Measurements from ENCODE around the gene LBP. TPM values are rescaled to one million over a fixed set of nuclear protein-coding genes. Genes with fewer than 3 reads are reported as not detected.

Gene LBP
- total RNA-seq, 1 donor from 2014 or later: not detected

DNA sequence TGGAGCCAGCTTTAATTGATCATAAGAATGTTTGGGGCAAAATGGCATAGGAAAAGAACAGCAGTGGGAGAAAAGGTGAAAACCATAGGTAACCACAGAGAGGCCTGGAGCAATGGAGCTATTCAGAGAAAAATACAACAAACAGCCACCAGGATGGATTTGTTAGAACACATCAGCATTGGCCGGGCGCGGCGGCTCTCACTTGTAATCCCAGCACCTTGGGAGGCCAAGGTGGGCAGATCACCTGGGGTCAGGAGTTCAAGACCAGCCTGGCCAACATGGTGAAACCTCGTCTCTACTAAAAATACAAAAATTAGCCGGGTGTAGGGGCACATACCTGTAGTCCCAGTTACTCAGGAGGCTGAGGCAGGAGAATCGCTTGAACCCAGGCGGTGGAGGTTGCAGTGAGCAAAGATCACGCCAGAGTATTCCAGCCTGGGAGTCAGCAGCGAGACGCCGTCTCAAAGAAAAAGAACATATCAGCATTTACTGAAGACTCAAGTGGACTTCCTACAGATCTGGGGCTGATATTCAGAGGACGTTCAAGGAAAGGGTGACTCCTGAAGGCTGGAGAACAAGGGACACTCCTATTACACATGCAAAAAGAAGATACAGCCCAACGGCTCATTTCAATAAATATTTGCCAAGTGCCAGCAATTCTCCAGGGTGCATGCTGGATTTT is 68.6 kb downstream of the LBP start:
- Mint-ChIP-seq H3K27ac (ENCODE audit: unreplicated experiment) (no peak overlapping the region), H3K36me3 (ENCODE audit: low read depth) (peaks cover 32% of the 10 kb centered on the region)
- TF ChIP-seq, protein P1, sequence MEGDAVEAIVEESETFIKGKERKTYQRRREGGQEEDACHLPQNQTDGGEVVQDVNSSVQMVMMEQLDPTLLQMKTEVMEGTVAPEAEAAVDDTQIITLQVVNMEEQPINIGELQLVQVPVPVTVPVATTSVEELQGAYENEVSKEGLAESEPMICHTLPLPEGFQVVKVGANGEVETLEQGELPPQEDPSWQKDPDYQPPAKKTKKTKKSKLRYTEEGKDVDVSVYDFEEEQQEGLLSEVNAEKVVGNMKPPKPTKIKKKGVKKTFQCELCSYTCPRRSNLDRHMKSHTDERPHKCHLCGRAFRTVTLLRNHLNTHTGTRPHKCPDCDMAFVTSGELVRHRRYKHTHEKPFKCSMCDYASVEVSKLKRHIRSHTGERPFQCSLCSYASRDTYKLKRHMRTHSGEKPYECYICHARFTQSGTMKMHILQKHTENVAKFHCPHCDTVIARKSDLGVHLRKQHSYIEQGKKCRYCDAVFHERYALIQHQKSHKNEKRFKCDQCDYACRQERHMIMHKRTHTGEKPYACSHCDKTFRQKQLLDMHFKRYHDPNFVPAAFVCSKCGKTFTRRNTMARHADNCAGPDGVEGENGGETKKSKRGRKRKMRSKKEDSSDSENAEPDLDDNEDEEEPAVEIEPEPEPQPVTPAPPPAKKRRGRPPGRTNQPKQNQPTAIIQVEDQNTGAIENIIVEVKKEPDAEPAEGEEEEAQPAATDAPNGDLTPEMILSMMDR (IDR thresholded peaks at IDR 0.05): no peak

DNA sequence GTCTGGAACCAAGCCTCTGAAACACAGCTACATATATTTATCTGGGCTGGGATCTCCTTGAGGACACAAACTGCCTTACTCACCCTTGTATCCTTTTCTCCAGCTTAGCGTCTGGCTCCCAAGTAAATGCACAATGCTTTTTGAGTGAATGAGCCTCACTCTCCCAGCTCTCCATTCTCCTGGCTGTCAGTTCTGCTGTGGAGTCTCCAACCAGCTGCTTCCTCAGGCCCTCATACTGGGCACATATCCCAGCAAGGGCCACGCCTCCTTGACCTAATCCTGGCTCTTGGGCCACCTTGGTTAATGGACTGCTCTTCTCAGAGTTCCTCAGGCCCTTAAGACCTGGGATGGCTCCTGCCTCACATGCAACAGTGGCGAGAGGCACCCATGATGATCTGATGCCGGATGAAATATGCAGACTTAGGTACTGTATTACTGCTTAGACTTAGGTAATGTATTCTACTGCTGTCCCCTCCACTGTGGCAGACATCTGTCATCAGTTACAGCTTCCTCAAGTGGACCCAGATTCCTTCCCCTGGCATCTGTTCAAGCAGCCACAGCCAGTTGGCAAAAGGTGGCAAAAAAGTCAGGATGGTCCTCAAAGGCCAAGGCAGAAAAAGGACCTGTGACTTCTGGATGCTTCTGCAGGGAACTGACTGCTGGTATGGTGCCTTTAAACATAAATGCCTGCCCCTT is 72.4 kb downstream of the LBP start:
- TF ChIP-seq, protein P1 (IDR thresholded peaks at IDR 0.05): no peak
- Mint-ChIP-seq H3K36me3 (ENCODE audit: low read depth) (peaks cover 49% of the 10 kb centered on the region), H3K9me3 (ENCODE audit: low read depth) (peaks cover 2% of the 10 kb centered on the region), H3K4me3 (ENCODE audit: unreplicated experiment) (no peak overlapping the region), H3K4me1 (ENCODE audit: low read depth) (no peaks in the 10 kb centered on the region), H3K27ac (ENCODE audit: unreplicated experiment) (no peak overlapping the region), H3K27me3 (ENCODE audit: low read depth) (no peaks in the 10 kb centered on the region)
- no peak for DNase-seq (ENCODE audit: low spot score)

More for the DNA sequence above, 68.6 kb downstream of the LBP start:
- no peak for DNase-seq (ENCODE audit: low spot score)
- Mint-ChIP-seq H3K4me3 (ENCODE audit: unreplicated experiment) (no peak overlapping the region), H3K27me3 (ENCODE audit: low read depth) (no peaks in the 10 kb centered on the region), H3K9me3 (ENCODE audit: low read depth) (peaks cover 2% of the 10 kb centered on the region), H3K4me1 (ENCODE audit: low read depth) (no peaks in the 10 kb centered on the region)

DNA sequence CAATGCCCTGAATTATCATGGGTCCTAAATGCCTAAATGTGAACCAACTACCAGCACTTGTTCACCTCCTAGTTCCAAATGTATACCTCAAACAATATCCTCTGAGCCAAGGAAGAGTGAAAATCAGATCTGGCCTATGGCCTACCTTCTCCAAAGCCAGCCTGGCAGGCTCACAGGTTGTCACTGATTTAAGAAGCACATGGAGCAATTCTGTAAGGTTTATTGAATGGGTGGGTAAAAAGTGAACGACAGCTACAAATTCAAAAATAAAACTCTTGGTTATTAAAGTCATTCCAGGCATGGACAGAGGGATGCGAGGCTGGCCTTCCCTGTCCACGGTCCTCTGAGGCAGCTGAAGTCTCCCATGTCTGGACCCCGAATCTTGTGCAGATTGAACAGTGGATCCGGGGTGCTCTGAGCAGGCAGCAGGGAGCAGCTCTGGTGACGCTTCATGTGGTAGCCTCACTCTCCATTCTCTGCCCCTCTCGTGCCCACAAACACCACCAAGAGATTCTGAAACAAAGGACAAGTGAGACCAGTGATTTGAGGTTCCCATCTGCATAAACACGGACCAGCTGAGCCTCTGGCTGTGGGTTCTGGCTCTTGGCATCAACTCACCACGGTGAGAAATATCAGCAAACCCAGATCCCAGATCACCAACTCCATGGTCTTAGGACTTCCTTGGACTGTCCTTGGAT is 74.3 kb downstream of the LBP start:
- Mint-ChIP-seq H3K4me1 (ENCODE audit: low read depth) (no peaks in the 10 kb centered on the region), H3K27me3 (ENCODE audit: low read depth) (no peaks in the 10 kb centered on the region), H3K9me3 (ENCODE audit: low read depth) (peaks cover 2% of the 10 kb centered on the region), H3K4me3 (ENCODE audit: unreplicated experiment) (no peak overlapping the region), H3K27ac (ENCODE audit: unreplicated experiment) (no peak overlapping the region), H3K36me3 (ENCODE audit: low read depth) (peaks cover 50% of the 10 kb centered on the region)
- TF ChIP-seq, protein P1 (IDR thresholded peaks at IDR 0.05): no peak
- no peak for DNase-seq (ENCODE audit: low spot score)

DNA sequence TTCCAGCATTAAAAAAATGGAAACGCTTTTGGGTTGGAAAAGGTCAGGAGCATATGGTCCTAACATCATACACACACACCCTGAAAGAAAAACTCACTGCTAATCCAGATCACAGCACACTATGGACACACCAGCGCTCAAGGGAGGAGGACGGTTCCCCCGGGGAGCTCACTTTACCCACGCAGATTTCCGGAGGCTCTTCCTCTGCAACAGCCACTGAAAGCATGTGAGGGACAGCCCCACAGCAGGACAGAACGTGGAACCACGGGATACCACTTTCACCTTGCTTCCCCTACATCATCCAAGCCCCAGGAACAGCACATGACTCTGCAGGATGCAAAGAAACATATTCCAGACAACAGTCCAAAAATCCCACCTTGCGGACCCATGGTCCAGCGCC is 75.6 kb downstream of the LBP start:
- TF ChIP-seq, protein P1 (IDR thresholded peaks at IDR 0.05): no peak
- peaks cover 53% of the 10 kb centered on the region for H3K36me3 Mint-ChIP-seq (ENCODE audit: low read depth)
- H3K9me3 Mint-ChIP-seq (ENCODE audit: low read depth): no peaks in the 10 kb centered on the region
- no peaks in the 10 kb centered on the region for H3K27me3 Mint-ChIP-seq (ENCODE audit: low read depth)
- no peak overlapping the region for H3K4me3 Mint-ChIP-seq (ENCODE audit: unreplicated experiment)
- H3K4me1 Mint-ChIP-seq (ENCODE audit: low read depth): peaks cover 11% of the 10 kb centered on the region
- H3K27ac Mint-ChIP-seq (ENCODE audit: unreplicated experiment): no peak overlapping the region
- no peak for DNase-seq (ENCODE audit: low spot score)

DNA sequence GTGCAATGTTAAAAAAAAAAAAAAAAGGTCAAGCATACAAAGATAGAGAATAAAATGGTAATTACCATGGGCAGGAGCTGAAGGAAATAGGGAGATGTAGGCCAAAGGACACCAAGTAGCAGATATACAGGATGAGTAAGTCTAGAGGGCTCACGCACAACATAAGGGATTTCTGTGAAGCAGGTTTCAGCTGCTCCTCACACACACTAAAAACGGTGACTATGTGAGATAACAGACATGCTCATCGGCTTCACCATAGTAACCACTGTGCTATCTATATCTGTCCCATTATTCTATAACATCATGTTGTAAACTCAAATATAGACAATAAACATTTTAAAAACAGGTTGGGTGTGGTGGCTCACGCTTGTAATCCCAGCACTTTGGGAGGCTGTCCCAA is 77.3 kb downstream of the LBP start:
- H3K36me3 Mint-ChIP-seq (ENCODE audit: low read depth): peaks cover 61% of the 10 kb centered on the region
- no peak for DNase-seq (ENCODE audit: low spot score)
- peaks cover 24% of the 10 kb centered on the region for H3K4me1 Mint-ChIP-seq (ENCODE audit: low read depth)

More for the DNA sequence above, 77.3 kb downstream of the LBP start:
- no peak overlapping the region for H3K27ac Mint-ChIP-seq (ENCODE audit: unreplicated experiment)
- no peaks in the 10 kb centered on the region for H3K27me3 Mint-ChIP-seq (ENCODE audit: low read depth)
- TF ChIP-seq, protein P1 (IDR thresholded peaks at IDR 0.05): no peak
- no peaks in the 10 kb centered on the region for H3K9me3 Mint-ChIP-seq (ENCODE audit: low read depth)
- H3K4me3 Mint-ChIP-seq (ENCODE audit: unreplicated experiment): no peak overlapping the region
